GM18951 (cell line): Measurements from ENCODE around the gene PIK3R2.

ENCODE experiments used
- POLR2A ChIP-seq: IDR thresholded peaks from 4 replicates; pipeline ENCODE4 v1.6.1; 2011; ENCODE audit warnings: mild to moderate bottlenecking; ENCODE audit not compliant: insufficient read length, insufficient read depth; ENCODE audit errors: extremely low read depth
- in situ Hi-C: fragments of 300-500 bp; cut with MboI; formaldehyde crosslinking; loops from one replicate; pipeline ENCODE4 v1.12.0; 2022; ENCODE audit warnings: low sequenced_read_pairs, mixed read lengths, inconsistent platforms; ENCODE audit not compliant: unreplicated experiment

PIK3R2 gene

DNA sequence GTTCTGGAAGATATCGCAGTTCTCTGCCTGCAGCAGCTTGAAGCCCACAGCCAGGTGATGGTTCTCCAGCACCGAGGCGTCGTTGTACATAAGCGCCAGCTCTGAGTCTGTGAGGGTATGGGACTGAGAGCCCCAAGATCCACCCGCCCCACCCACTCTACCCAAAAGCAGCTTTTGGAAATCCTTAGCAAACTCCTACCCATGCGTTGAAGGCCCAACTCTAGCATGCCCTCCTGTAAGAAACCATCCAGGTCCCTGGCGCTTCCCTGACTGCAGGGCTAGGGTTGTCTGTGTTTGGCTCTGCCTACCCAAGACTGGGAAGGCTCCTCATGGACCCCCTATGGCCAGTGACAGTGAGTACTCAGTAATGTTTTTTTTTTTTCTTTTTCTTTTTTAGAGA lies 63.8 kb downstream of the PIK3R2 start:
- TF ChIP-seq POLR2A, result no peak
- in situ Hi-C loops, result no loop called here

GRCh38 chr19:18218159-18218558 lies 65.2 kb downstream of the PIK3R2 start:
- TF ChIP-seq POLR2A, result no peak
- in situ Hi-C loops, result no loop called here

DNA sequence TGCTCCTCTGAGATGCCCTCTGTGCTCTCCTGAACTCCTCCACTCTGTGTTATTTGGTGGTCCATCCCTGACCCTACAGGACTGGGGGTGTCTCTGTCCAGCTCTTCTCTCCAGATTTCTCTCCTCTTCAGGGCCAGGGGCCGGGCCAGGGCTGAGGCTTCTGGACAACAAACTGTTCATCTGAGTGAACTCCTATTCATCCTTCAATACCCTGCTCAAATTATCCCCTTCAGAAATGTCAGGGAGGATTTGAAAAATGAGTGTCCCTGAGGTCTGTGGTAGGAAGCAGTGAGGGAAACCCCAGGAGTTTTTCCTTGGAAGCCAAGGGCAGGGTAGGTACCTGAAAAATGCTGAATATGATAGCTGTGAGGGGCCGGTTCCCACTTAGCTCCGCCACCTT lies 65.6 kb downstream of the PIK3R2 start:
- TF ChIP-seq POLR2A, result no peak
- in situ Hi-C loops, result no loop called here
